NCI-H1930 (cell line): ENCODE measurements around the gene ENTR1.

ENCODE experiments used
- DNase-seq, 2 experiments: peaks; one replicate each; lab custom pipeline; 2025; lab: John Stamatoyannopoulos, UW

Gene ENTR1

GRCh38 chr9:136377341-136378169, 32.9 kb downstream of the ENTR1 start:
- DNase-seq, result no peak

GRCh38 chr9:136376457-136376856, 34.0 kb downstream of the ENTR1 start:
- no peak for DNase-seq

DNA sequence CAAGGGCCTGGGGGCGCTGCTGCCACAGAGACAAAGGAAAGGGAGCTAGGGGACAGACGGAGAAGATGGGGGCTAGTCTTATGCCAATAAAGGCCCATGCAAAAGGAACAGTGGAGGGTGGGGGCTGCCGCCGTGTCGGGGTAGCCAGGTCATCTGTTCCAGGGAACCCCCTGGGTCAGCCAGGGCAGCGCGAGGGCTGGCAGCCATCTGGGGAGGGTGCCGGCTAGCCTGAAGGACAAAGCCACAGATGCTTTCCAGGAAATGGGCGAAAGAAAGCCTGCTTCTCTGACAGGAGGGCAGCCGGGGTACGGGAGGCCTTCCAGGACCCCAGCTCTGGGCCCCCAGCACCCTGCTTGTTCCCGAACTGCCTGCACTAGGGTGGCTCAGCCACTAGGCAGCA, 35.3 kb downstream of the ENTR1 start:
- no peak for DNase-seq

GRCh38 chr9:136374183-136374575, 36.2 kb downstream of the ENTR1 start:
- DNase-seq, result no peak

- DNase-seq, result no peak
Measured at GRCh38 chr9:136373300-136374182, 36.9 kb downstream of the ENTR1 start, which contains the start of gene CARD9. Gene CARD9 (minus strand): TSS chr9:136373669. CDS start chr9:136372078, 1,591 bp downstream.

DNA sequence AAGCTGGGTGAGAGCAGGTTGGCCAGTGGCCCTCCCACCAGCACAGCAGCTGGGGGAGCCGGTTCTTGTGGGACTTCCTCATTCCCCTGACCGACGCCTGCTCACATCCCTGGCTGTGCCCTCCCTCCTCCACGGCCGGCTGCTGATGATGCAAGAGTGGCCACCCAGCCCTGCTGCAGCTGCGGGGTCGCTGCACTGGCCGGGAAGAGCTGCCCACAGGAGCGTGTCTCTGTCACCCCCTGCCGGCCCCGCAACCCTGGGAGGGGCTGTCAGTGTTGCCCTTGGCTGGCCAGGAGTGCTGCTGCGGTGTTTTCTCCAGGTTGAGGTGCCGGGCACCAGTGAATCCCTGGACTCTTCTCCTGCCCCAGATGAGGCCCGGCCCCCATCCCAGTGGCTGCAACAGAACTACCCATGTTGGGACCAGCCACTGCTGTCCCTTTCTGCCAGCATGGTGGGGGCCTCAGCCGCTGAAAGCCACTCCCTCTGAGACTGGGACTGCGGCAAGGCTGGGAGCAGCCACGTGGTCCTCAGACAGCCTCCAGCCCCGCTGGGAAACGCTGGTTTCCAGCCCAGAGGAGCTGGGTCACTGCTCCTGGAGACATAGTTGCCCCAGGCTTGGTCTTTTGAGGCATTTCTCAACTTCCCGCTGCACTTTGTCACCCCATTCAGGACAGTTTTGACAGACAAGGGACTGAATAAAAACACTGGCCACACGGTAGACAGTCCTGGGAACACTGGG, 37.7 kb downstream of the ENTR1 start:
- DNase-seq, result no peak

DNA sequence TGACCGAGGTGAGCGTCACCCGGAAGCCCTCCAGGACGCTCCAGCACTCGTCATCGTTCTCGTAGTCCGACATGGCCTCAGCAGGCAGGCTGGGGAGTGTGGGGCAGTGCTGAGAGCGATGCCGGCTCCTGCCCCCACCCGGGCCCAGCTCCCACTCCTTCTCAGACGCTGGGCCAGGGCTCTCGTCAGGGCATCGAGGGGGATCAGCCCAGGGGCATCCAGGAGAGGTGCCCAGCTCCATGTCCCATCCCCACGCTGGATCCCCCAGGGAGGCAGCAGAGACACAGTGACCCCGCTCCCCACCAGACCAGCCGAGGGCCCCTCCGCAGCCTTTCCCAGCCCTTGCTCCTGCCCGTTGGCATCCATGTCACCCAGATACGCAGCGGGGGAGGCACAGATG, 38.4 kb downstream of the ENTR1 start:
- no peak for DNase-seq

- DNase-seq, result no peak
Measured at GRCh38 chr9:136371533-136371880, 38.9 kb downstream of the ENTR1 start.

DNA sequence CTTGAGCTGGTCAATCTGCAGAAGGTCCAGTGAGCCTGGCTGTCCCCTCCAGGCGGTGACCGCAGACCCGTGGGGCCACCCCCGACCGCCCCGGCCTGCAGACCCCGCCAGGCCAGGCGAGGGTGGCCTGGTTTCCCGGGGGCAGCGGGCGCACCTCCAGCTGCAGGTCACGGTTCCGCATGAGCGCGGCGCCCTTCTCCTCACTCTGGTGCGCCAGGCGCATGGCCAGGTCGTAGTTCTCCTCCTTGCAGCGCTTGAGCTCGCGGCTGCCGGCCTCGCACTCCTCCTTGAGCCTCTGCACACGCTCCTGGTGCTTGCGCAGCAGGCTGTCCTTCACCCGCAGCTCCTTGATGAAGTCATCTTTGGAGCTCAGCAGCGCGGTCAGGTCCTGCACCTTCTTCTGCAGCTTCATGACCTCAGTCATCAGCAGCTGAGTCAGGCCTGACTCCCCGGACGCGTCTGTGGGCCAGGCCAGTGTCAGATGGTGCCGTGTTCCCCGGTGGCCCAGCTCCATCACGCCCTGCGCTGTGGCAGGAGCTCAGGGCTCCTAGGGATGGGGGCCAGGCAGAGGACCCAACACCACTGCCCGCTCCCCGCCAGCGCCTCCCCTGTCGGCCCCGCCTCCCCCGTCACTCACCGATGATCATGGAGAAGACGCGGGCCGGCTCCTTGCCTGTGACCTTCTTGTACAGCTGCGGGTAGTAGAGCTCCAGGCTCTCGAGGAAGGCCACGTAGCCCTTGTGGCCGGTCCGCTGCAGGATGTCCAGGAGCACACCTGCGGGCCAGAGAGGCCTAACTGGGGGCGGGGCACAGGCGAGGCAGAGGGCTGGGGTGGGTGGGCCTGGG, 39.5 kb downstream of the ENTR1 start:
- DNase-seq, result no peak

DNA sequence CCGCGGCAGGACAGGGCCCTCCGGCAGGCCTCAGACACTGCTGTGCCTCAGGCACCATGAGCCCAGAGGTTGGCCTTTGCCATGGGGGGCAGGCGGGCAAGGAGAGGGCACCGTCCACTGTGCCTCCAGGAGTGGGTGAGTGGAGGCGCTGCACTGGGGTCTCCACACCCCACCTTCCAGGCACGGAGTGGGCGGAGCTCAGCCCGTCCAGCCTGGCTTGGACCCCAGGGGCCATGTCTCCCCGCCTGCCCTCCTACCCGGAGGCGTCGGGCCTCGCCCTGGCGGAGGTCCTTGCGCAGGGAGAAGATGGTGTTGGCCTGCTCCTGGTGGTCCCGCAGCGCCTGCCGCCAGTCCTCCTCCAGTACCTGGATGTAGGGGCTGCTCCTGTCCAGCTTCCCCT, 40.4 kb downstream of the ENTR1 start:
- no peak for DNase-seq

DNA sequence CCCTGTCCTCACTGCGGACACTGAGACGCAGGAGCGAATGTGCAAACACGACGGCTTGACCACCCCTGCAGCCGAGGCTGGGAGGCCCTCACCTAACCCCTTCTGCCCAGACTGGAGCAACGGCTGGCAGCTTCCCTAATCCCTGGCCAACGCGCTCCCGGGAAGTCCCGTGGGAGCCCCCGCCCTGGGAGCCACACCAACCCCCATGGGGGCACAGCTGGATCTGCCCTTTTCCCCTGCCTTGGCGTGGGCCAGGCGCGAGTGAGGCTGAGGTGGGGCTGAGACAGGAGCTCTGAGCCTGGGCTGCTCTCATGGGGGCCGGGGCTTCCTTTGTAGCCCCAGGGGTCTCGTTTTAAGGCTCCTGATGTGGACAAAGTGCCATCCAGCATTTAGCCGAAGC, 42.2 kb downstream of the ENTR1 start:
- DNase-seq, result no peak

DNA sequence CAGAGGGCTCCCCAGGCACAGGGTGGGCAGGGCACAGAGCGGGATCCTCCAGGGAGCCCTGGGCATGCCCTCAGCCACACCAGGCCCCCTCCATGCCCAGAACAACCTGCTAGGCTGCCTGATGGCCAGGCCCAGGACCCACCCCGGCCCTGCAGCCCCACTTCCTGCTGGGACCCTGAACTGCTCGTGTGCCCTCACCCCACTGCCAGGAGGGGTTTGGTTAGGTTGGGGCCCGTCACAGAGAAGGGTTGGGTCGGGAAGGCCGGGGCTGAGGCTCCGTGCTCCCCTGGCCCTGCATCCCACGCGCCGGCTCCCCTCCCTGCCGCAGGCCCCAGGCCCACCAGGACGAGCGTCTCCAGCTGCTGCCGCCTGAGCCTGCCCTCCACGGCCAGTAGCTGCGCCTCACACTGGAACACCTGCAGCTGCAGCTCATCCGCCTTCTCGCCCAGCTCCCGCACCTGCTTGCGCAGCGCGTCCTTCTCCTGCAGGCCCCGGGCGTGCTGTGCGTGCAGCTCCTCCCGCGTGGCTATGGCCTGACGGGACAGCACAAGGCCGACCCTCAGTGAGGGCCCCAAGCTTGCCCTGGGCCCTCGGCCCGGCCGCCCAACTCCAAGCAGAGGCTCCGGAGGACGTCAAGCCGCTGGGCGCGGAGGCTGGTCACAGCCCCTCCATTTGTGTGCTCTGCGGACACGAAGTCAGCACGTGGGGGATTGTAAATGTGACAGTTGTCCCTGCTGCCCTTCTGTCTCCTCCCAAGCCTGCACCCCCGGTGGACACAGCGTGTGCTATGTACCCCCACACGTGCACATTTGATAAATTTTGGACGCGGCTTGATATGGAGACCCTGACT, 42.9 kb downstream of the ENTR1 start:
- DNase-seq, result no peak

- no peak for DNase-seq
Measured at GRCh38 chr9:136366826-136367225, 43.6 kb downstream of the ENTR1 start.

GRCh38 chr9:136365775-136366222, 44.6 kb downstream of the ENTR1 start:
- DNase-seq, result no peak

DNA sequence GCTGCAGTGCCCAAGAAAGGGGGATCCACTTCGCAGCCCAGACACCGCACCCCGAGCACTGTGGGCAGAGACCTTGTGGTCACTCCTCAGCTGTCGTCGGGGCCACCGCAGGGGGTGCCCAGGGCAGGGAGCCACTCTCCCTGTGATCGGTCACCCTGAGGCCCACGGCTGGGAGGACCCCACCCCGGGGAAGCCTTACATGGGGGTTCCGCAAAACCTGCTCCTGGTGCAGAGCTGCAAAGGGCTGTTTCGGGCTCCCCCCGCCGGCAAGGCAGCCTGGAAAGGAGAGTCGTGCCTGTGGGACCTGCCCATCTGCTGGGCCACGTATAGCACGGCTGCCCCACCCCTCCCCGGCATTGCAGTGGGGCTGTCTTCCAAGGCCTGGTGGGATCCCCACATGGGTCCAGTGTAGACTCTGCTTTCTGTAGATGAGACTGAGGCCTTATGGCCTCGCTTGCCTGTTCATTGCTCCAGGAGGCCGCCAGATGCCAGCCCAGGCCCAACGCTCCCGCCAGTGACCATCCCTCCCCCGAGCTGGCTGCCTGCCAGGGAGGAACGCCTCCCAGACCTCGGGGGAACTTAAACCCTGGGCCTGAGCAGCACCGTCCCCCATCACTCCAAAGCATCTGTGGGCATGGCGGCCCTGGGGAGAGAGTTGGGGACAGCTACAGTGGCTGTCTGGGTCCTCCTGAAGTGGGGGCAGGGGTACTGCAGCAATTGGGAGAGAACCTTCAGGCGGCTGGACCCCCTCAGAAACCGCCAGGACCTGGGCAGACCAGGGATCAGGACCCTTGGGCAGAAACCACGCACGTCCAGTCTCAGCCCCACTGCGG, 45.3 kb downstream of the ENTR1 start:
- no peak for DNase-seq

- DNase-seq, result no peak
Measured at GRCh38 chr9:136363949-136364748, 46.3 kb downstream of the ENTR1 start.

GRCh38 chr9:136363106-136363948, 47.1 kb downstream of the ENTR1 start, which contains the start of gene DNLZ:
Gene DNLZ (minus strand): TSS chr9:136363744. CDS start chr9:136363714, 30 bp downstream.
- DNase-seq, result peak; percentile 76 to 89

DNA sequence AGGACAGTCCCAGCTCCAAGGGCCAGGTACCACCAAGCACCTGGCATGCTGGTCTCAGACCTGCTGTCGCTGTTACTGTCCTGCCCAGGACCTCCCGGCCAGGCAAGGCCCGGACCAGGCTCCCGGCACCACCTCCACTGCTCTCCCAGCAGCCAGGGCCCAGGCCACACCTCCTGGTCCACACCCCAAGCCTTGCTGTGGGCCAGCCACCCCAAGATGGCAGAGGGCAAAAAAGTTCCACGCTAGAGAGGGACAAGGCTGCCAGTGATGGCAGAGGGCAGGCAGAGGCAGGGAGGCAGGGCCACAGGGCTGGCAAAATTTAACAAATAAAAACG, 48.0 kb downstream of the ENTR1 start:
- no peak for DNase-seq
